ENCODE results near the gene SCGB3A1.

The SCGB3A1 gene

GRCh38 chr5:180593446-180594206, 2.3 kb upstream of the SCGB3A1 start:
- H3F3A ChIP-seq (ENCODE audit: low read depth): no peaks in the 10 kb centered on the region
- H3K4me2 ChIP-seq (ENCODE audit: low read depth, low read length, poor library complexity, severe bottlenecking): no peak overlapping the region
- no peaks in the 10 kb centered on the region for H3K36me3 ChIP-seq (ENCODE audit: insufficient read depth, low read length)
- no peaks in the 10 kb centered on the region for H3K9me3 ChIP-seq (ENCODE audit: insufficient read depth, low read depth, low read length)
- TF ChIP-seq EZH2phosphoT487 (IDR thresholded peaks at IDR 0.05; ENCODE audit: borderline replicate concordance): no peak
- TF ChIP-seq CTCF (conservative IDR thresholded peaks at IDR 0.05; ENCODE audit: low read length): no peak
- no peaks in the 10 kb centered on the region for H4K20me1 ChIP-seq (ENCODE audit: insufficient read depth, low read length, poor library complexity, severe bottlenecking)
- no peak overlapping the region for H2AFZ ChIP-seq (ENCODE audit: low read length)
- no peaks in the 10 kb centered on the region for H3K27me3 ChIP-seq (ENCODE audit: insufficient read depth, low read length, poor library complexity, severe bottlenecking)
- no peak overlapping the region for H3K9ac ChIP-seq (ENCODE audit: low read depth, low read length, poor library complexity, severe bottlenecking)
- H3K79me2 ChIP-seq (ENCODE audit: insufficient read depth, low read length): no peaks in the 10 kb centered on the region
- no peak overlapping the region for H3K4me3 ChIP-seq (ENCODE audit: low read length, poor library complexity, severe bottlenecking)
- no peaks in the 10 kb centered on the region for H3K9me2 ChIP-seq (replicated peaks; ENCODE audit: low read depth, low read length)
- H3K4me1 ChIP-seq (ENCODE audit: insufficient read depth, low read length, poor library complexity, severe bottlenecking): no peaks in the 10 kb centered on the region

- no peaks in the 10 kb centered on the region for H3K9me2 ChIP-seq (replicated peaks; ENCODE audit: low read depth, low read length)
- H3F3A ChIP-seq (ENCODE audit: low read depth): no peaks in the 10 kb centered on the region
- H3K27me3 ChIP-seq (ENCODE audit: insufficient read depth, low read length, poor library complexity, severe bottlenecking): no peaks in the 10 kb centered on the region
- no peak overlapping the region for H2AFZ ChIP-seq (ENCODE audit: low read length)
- no peak overlapping the region for H3K9ac ChIP-seq (ENCODE audit: low read depth, low read length, poor library complexity, severe bottlenecking)
- no peaks in the 10 kb centered on the region for H3K9me3 ChIP-seq (ENCODE audit: insufficient read depth, low read depth, low read length)
- no peaks in the 10 kb centered on the region for H3K36me3 ChIP-seq (ENCODE audit: insufficient read depth, low read length)
- H3K4me3 ChIP-seq (ENCODE audit: low read length, poor library complexity, severe bottlenecking): no peak overlapping the region
- H3K79me2 ChIP-seq (ENCODE audit: insufficient read depth, low read length): no peaks in the 10 kb centered on the region
- no peaks in the 10 kb centered on the region for H4K20me1 ChIP-seq (ENCODE audit: insufficient read depth, low read length, poor library complexity, severe bottlenecking)
- no peaks in the 10 kb centered on the region for H3K4me1 ChIP-seq (ENCODE audit: insufficient read depth, low read length, poor library complexity, severe bottlenecking)
- no peak overlapping the region for H3K4me2 ChIP-seq (ENCODE audit: low read depth, low read length, poor library complexity, severe bottlenecking)
- TF ChIP-seq CTCF (conservative IDR thresholded peaks at IDR 0.05; ENCODE audit: low read length) (no peak), EZH2phosphoT487 (IDR thresholded peaks at IDR 0.05; ENCODE audit: borderline replicate concordance) (no peak)
These were observed 877 bp upstream of the SCGB3A1 start for GRCh38 chr5:180592176-180592575.

- H3K4me2 ChIP-seq (ENCODE audit: low read depth, low read length, poor library complexity, severe bottlenecking): no peak overlapping the region
- no peaks in the 10 kb centered on the region for H3K9me3 ChIP-seq (ENCODE audit: insufficient read depth, low read depth, low read length)
- H3K4me3 ChIP-seq (ENCODE audit: low read length, poor library complexity, severe bottlenecking): peak overlapping the region; percentile 17
- no peaks in the 10 kb centered on the region for H3K79me2 ChIP-seq (ENCODE audit: insufficient read depth, low read length)
- no peaks in the 10 kb centered on the region for H4K20me1 ChIP-seq (ENCODE audit: insufficient read depth, low read length, poor library complexity, severe bottlenecking)
- H3K4me1 ChIP-seq (ENCODE audit: insufficient read depth, low read length, poor library complexity, severe bottlenecking): no peaks in the 10 kb centered on the region
- TF ChIP-seq CTCF (conservative IDR thresholded peaks at IDR 0.05; ENCODE audit: low read length) (no peak), EZH2phosphoT487 (IDR thresholded peaks at IDR 0.05; ENCODE audit: borderline replicate concordance) (no peak)
- no peaks in the 10 kb centered on the region for H3K36me3 ChIP-seq (ENCODE audit: insufficient read depth, low read length)
- no peaks in the 10 kb centered on the region for H3K27me3 ChIP-seq (ENCODE audit: insufficient read depth, low read length, poor library complexity, severe bottlenecking)
- H2AFZ ChIP-seq (ENCODE audit: low read length): no peak overlapping the region
- no peak overlapping the region for H3K9ac ChIP-seq (ENCODE audit: low read depth, low read length, poor library complexity, severe bottlenecking)
- H3K9me2 ChIP-seq (replicated peaks; ENCODE audit: low read depth, low read length): no peaks in the 10 kb centered on the region
- no peaks in the 10 kb centered on the region for H3F3A ChIP-seq (ENCODE audit: low read depth)
These were observed 572 bp downstream of the SCGB3A1 start for GRCh38 chr5:180590543-180591310.

Data from Loucy (cell line).